Smooth muscle cell (in vitro differentiated cells): ENCODE data around the gene COASY. TPM values are rescaled to one million over a fixed set of nuclear protein-coding genes. Genes with fewer than 3 reads are reported as not detected.

Source experiments
- DNase-seq: peaks from one replicate; lab custom pipeline; 2025; ENCODE audit not compliant: unreplicated experiment; lab: John Stamatoyannopoulos, UW
- H2AFZ ChIP-seq: fragments of 200-600 bp; sonication (generic); 2 replicates; pipeline ENCODE4 v1.6.0; 2016; ENCODE audit warnings: antibody characterized with exemption, low read depth, mild to moderate bottlenecking
- H3F3A ChIP-seq: fragments of 200-600 bp; sonication (generic); 2 replicates; pipeline ENCODE4 v1.6.0; 2017; ENCODE audit warnings: antibody characterized with exemption, low read depth
- H3K27ac ChIP-seq: fragments of 200-600 bp; sonication (generic); 2 replicates; pipeline ENCODE4 v1.5.1; 2016; ENCODE audit warnings: low read depth, mild to moderate bottlenecking
- H3K27me3 ChIP-seq: fragments of 200-600 bp; sonication (generic); 2 replicates; pipeline ENCODE4 v1.6.1; 2016; ENCODE audit warnings: low read depth, mild to moderate bottlenecking
- H3K36me3 ChIP-seq: fragments of 200-600 bp; sonication (generic); 2 replicates; pipeline ENCODE4 v1.5.1; 2016; ENCODE audit warnings: low read depth
- H3K4me1 ChIP-seq: fragments of 200-600 bp; sonication (generic); 2 replicates; pipeline ENCODE4 v1.5.1; 2016; ENCODE audit warnings: low read depth
- H3K4me2 ChIP-seq: fragments of 200-600 bp; sonication (generic); 2 replicates; pipeline ENCODE4 v1.6.0; 2016; ENCODE audit warnings: mild to moderate bottlenecking
- H3K4me3 ChIP-seq: fragments of 200-600 bp; sonication (generic); 2 replicates; pipeline ENCODE4 v1.5.1; 2016; ENCODE audit warnings: mild to moderate bottlenecking
- H3K79me2 ChIP-seq: fragments of 200-600 bp; sonication (generic); 2 replicates; pipeline ENCODE4 v1.6.0; 2016; ENCODE audit warnings: low read depth, mild to moderate bottlenecking
- H3K9ac ChIP-seq: fragments of 200-600 bp; sonication (generic); 2 replicates; pipeline ENCODE4 v1.6.0; 2016; ENCODE audit warnings: low read depth
- H3K9me3 ChIP-seq: fragments of 200-600 bp; sonication (generic); replicated peaks from 2 replicates; pipeline ENCODE4 v1.5.1; 2016; ENCODE audit warnings: low read depth
- H4K20me1 ChIP-seq: fragments of 200-600 bp; sonication (generic); 2 replicates; pipeline ENCODE4 v1.6.0; 2016; ENCODE audit warnings: low read depth
- WGBS: methylation state at CpG from one replicate; pipeline ENCODE4 v1.1.7; 2016; ENCODE audit warnings: low lambda C conversion rate; 5-methylcytosine and 5-hydroxymethylcytosine counted together
- polyA plus RNA-seq: library from polyadenylated mRNA; unstranded; fragments of >200 nt; fragmentation: Nextera tagmentation; extraction: Ambion mirVana; gene quantifications from 2 replicates; pipeline ENCODE4 v1.2.1, GENCODE V29; 2016
- total RNA-seq: library from RNA; depleted of rRNA; stranded (reverse); fragments of >200 nt; gene quantifications from 2 replicates; pipeline ENCODE4 v1.2.3, GENCODE V29; 2014
- TF ChIP-seq, protein P1 (sequence below): fragments of 200-600 bp; sonication (generic); IDR thresholded peaks from 2 replicates; pipeline ENCODE4 v1.5.1; 2017; ENCODE audit warnings: borderline replicate concordance, mild to moderate bottlenecking, antibody characterized with exemption; ENCODE audit not compliant: insufficient read depth, poor library complexity, severe bottlenecking

COASY gene
- total and polyA plus RNA-seq, 2 experiments from 2014 or later: 23.2 to 68.2 TPM

DNA sequence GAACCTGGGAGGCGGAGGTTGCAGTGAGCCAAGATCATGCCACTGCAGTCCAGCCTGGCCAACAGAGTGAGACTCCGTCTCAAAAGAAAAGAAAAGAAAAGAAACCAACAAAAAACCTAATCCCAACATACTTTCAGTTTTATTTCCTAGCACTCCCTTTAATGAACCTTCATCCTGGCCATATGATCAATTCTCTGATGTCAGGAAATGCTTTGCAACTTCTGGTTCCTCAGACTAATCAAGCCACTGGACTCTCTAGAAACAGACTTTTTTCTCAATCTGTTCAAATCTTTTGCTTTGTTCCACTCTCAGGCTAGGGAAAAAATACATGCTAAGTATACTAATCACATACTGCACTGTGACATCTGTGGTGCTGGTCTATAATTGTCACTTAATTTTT, 28.9 kb downstream of the COASY start:
- peaks cover 38% of the 10 kb centered on the region for H4K20me1 ChIP-seq

DNA sequence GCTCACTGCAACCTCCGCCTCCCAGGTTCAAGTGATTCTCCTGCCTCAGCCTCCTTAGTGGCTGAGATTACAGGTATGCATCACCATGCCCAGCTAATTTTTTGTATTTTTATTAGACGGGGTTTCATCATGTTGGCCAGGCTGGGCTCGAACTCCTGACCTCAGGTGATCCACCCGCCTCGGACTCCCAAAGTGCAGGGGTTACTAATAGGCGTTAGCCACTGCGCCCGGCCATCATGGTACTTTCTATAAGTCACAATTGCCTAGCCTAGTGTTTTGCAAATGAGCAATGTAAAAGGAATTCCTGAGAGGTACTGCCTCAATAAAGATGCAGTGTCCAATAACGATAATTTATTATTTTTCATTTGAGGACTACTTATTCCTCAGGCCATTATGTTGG, 29.5 kb downstream of the COASY start:
- Histone ChIP-seq H3K36me3 (peaks cover 2% of the 10 kb centered on the region), H3K79me2 (peaks cover 35% of the 10 kb centered on the region), H3K4me1 (no peaks in the 10 kb centered on the region), H3K4me3 (no peak overlapping the region), H3K9ac (no peak overlapping the region), H3K27me3 (no peaks in the 10 kb centered on the region), H3F3A (no peaks in the 10 kb centered on the region), H3K9me3 (no peaks in the 10 kb centered on the region), H3K27ac (no peak overlapping the region), H2AFZ (no peak overlapping the region), H3K4me2 (no peak overlapping the region), H4K20me1 (peaks cover 42% of the 10 kb centered on the region)
- TF ChIP-seq, protein P1, sequence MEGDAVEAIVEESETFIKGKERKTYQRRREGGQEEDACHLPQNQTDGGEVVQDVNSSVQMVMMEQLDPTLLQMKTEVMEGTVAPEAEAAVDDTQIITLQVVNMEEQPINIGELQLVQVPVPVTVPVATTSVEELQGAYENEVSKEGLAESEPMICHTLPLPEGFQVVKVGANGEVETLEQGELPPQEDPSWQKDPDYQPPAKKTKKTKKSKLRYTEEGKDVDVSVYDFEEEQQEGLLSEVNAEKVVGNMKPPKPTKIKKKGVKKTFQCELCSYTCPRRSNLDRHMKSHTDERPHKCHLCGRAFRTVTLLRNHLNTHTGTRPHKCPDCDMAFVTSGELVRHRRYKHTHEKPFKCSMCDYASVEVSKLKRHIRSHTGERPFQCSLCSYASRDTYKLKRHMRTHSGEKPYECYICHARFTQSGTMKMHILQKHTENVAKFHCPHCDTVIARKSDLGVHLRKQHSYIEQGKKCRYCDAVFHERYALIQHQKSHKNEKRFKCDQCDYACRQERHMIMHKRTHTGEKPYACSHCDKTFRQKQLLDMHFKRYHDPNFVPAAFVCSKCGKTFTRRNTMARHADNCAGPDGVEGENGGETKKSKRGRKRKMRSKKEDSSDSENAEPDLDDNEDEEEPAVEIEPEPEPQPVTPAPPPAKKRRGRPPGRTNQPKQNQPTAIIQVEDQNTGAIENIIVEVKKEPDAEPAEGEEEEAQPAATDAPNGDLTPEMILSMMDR: no peak
- 97% methylated on average over 9 of the region's 9 CpGs for WGBS
- DNase-seq: no peak

More for the DNA sequence above, 28.9 kb downstream of the COASY start:
- H3K36me3 ChIP-seq: peaks cover 2% of the 10 kb centered on the region
- no peak overlapping the region for H3K9ac ChIP-seq
- H2AFZ ChIP-seq: no peak overlapping the region
- no peaks in the 10 kb centered on the region for H3K4me1 ChIP-seq
- H3K27me3 ChIP-seq: no peaks in the 10 kb centered on the region
- H3K79me2 ChIP-seq: peaks cover 32% of the 10 kb centered on the region
- H3K9me3 ChIP-seq: no peaks in the 10 kb centered on the region
- no peak for DNase-seq
- no peak overlapping the region for H3K4me3 ChIP-seq
- TF ChIP-seq, protein P1: no peak
- no peak overlapping the region for H3K4me2 ChIP-seq
- no peak overlapping the region for H3K27ac ChIP-seq
- 97% methylated on average over 2 of the region's 2 CpGs for WGBS
- H3F3A ChIP-seq: no peaks in the 10 kb centered on the region

DNA sequence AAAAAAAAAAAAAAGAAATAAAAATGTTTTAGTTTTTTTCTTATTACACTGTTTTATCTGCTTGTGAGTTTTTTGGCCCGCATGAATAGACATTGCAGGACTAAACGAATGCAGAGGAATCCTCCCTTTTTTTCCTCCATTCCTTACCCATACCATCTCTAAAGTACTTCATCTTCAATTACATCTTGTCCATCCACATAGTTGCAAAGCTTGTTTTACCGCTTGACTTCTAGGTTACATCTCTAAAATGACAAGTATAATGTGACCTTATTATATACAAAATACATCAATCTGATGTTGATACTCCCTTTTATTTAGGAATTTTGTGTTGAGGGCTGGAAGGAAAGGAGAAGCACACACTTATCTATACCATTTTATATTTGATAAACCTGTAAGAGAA, 34.4 kb downstream of the COASY start:
- peaks cover 81% of the 10 kb centered on the region for H3K79me2 ChIP-seq
- no peaks in the 10 kb centered on the region for H3K4me1 ChIP-seq
- H3K36me3 ChIP-seq: peaks cover 2% of the 10 kb centered on the region
- WGBS: 88% methylated on average over 3 of the region's 3 CpGs
- no peak overlapping the region for H3K9ac ChIP-seq
- no peak overlapping the region for H3K4me2 ChIP-seq
- DNase-seq: no peak
- no peak overlapping the region for H2AFZ ChIP-seq
- TF ChIP-seq, protein P1: no peak
- H4K20me1 ChIP-seq: peaks cover 87% of the 10 kb centered on the region
- H3K9me3 ChIP-seq: no peaks in the 10 kb centered on the region
- H3F3A ChIP-seq: no peaks in the 10 kb centered on the region
- no peak overlapping the region for H3K4me3 ChIP-seq
- no peak overlapping the region for H3K27ac ChIP-seq
- no peaks in the 10 kb centered on the region for H3K27me3 ChIP-seq

DNA sequence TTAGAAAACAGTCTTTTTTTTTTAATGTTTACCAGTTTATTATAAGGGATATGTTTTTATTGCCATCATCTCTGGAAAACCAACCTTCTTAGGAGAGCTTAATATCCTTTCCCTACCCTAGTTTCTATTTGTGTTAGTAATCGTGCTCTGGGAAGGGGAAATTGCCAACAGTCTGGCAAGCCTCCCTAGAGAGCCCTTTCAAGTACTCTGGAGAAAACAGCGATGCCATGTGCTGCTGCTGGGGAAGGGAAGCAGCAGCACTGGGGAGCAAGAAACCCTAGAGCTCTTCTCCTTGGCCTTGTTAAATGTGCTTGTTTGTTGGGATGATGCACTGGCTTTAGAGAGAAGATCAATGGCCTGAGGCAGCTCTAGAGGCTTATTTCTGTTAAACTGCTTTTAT, 37.0 kb downstream of the COASY start:
- H3K27me3 ChIP-seq: no peaks in the 10 kb centered on the region

More for the DNA sequence above, 37.0 kb downstream of the COASY start:
- H3K9ac ChIP-seq: no peak overlapping the region
- 92% methylated on average over 2 of the region's 2 CpGs for WGBS
- no peaks in the 10 kb centered on the region for H3K36me3 ChIP-seq
- H3K9me3 ChIP-seq: no peaks in the 10 kb centered on the region
- TF ChIP-seq, protein P1: no peak
- H3K4me3 ChIP-seq: no peak overlapping the region
- peaks cover 92% of the 10 kb centered on the region for H4K20me1 ChIP-seq
- H3K27ac ChIP-seq: no peak overlapping the region
- H2AFZ ChIP-seq: no peak overlapping the region
- DNase-seq: no peak
- H3K4me2 ChIP-seq: no peak overlapping the region
- no peaks in the 10 kb centered on the region for H3F3A ChIP-seq
- peaks cover 88% of the 10 kb centered on the region for H3K79me2 ChIP-seq
- H3K4me1 ChIP-seq: no peaks in the 10 kb centered on the region
